H9 (cell line): Measurements from ENCODE around the gene SERTAD1. TPM values are rescaled to one million over a fixed set of nuclear protein-coding genes. Genes with fewer than 3 reads are reported as not detected.

ENCODE experiments used
- DNase-seq: peaks from one replicate; pipeline ENCODE4 v3.0.0-alpha.2; 2017
- H2AFZ ChIP-seq: one replicate; pipeline ENCODE4 v1.6.1; 2013; ENCODE audit warnings: mild to moderate bottlenecking, low read length, control low read depth, moderate library complexity
- H2AK5ac ChIP-seq: 2 replicates; pipeline ENCODE4 v1.6.1; 2013; ENCODE audit warnings: low read length, control low read depth, mixed read lengths; ENCODE audit not compliant: insufficient read length
- H2BK120ac ChIP-seq: one replicate; pipeline ENCODE4 v1.6.1; 2013; ENCODE audit warnings: low read depth, mild to moderate bottlenecking, low read length, control low read depth, inconsistent platforms; ENCODE audit not compliant: poor library complexity, severe bottlenecking
- H2BK12ac ChIP-seq: 2 replicates; pipeline ENCODE4 v1.6.1; 2013; ENCODE audit warnings: low read length, control low read depth, mixed read lengths, low read depth; ENCODE audit not compliant: insufficient read length
- H2BK15ac ChIP-seq: 2 replicates; pipeline ENCODE4 v1.6.1; 2013; ENCODE audit warnings: low read depth, low read length, control low read depth
- H2BK20ac ChIP-seq: one replicate; pipeline ENCODE4 v1.6.1; 2013; ENCODE audit warnings: low read depth, mild to moderate bottlenecking, low read length, control low read depth, inconsistent platforms; ENCODE audit not compliant: poor library complexity, severe bottlenecking
- H2BK5ac ChIP-seq: 2 replicates; pipeline ENCODE4 v1.6.1; 2013; ENCODE audit warnings: low read length, control low read depth, mixed read lengths; ENCODE audit not compliant: insufficient read length
- H3K14ac ChIP-seq: 2 replicates; pipeline ENCODE4 v1.6.1; 2013; ENCODE audit warnings: low read length, control low read depth; ENCODE audit not compliant: insufficient read depth
- H3K18ac ChIP-seq: 2 replicates; pipeline ENCODE4 v1.6.1; 2013; ENCODE audit warnings: low read depth, mild to moderate bottlenecking, mixed read lengths, low read length, control low read depth; ENCODE audit not compliant: insufficient read length
- H3K23ac ChIP-seq: 2 replicates; pipeline ENCODE4 v1.6.1; 2013; ENCODE audit warnings: low read length, control low read depth, mixed read lengths, low read depth; ENCODE audit not compliant: insufficient read length
- H3K23me2 ChIP-seq: 2 replicates; pipeline ENCODE4 v1.6.1; 2013; ENCODE audit warnings: low read depth, mild to moderate bottlenecking, mixed read lengths, low read length, control low read depth; ENCODE audit not compliant: insufficient read length, poor library complexity, severe bottlenecking
- H3K27ac ChIP-seq: 2 replicates; pipeline ENCODE4 v1.5.1; 2013; ENCODE audit warnings: low read length, control low read depth, mixed read lengths, low read depth; ENCODE audit not compliant: insufficient read length
- H3K27me3 ChIP-seq: 2 replicates; pipeline ENCODE4 v1.6.1; 2013; ENCODE audit warnings: low read length, control low read depth, inconsistent platforms; ENCODE audit not compliant: insufficient read depth
- H3K4ac ChIP-seq: 2 replicates; pipeline ENCODE4 v1.6.1; 2013; ENCODE audit warnings: low read depth, mild to moderate bottlenecking, control low read depth, inconsistent platforms, low read length, moderate library complexity
- H3K4me1 ChIP-seq: 2 replicates; pipeline ENCODE4 v1.6.1; 2013; ENCODE audit warnings: low read length, control low read depth, inconsistent platforms; ENCODE audit not compliant: insufficient read depth
- H3K4me2 ChIP-seq: 2 replicates; pipeline ENCODE4 v1.6.1; 2013; ENCODE audit warnings: low read length, control low read depth, mixed read lengths; ENCODE audit not compliant: insufficient read length, insufficient read depth
- H3K56ac ChIP-seq: 2 replicates; pipeline ENCODE4 v1.6.1; 2013; ENCODE audit warnings: low read depth, mild to moderate bottlenecking, mixed read lengths, low read length, control low read depth; ENCODE audit not compliant: insufficient read length
- H3K79me1 ChIP-seq: 2 replicates; pipeline ENCODE4 v1.6.1; 2013; ENCODE audit warnings: low read depth, mild to moderate bottlenecking, moderate library complexity, low read length, control low read depth, inconsistent platforms; ENCODE audit not compliant: insufficient read depth, poor library complexity, severe bottlenecking
- H3K79me2 ChIP-seq: 2 replicates; pipeline ENCODE4 v1.6.1; 2013; ENCODE audit warnings: low read length, control low read depth, inconsistent platforms; ENCODE audit not compliant: insufficient read depth
- H3K9ac ChIP-seq: 2 replicates; pipeline ENCODE4 v1.6.1; 2013; ENCODE audit warnings: low read length, control low read depth, mixed read lengths; ENCODE audit not compliant: insufficient read length; ENCODE audit errors: extremely low read depth
- H3K9me3 ChIP-seq: one replicate; pipeline ENCODE4 v1.6.1; 2013; ENCODE audit warnings: low read depth, low read length, inconsistent platforms; ENCODE audit not compliant: control insufficient read depth
- H3T11ph ChIP-seq: one replicate; pipeline ENCODE4 v1.6.1; 2013; ENCODE audit warnings: mild to moderate bottlenecking, low read length, control low read depth, inconsistent platforms
- H4K20me1 ChIP-seq: one replicate; pipeline ENCODE4 v1.6.1; 2013; ENCODE audit not compliant: control insufficient read depth, insufficient read length, insufficient read depth
- H4K5ac ChIP-seq: 2 replicates; pipeline ENCODE4 v1.6.1; 2013; ENCODE audit warnings: low read depth, mild to moderate bottlenecking, mixed read lengths, low read length, control low read depth; ENCODE audit not compliant: insufficient read length
- H4K8ac ChIP-seq: replicated peaks from 2 replicates; pipeline ENCODE4 v1.6.1; 2013; ENCODE audit warnings: low read length, control low read depth, mixed read lengths, low read depth; ENCODE audit not compliant: insufficient read length
- H4K91ac ChIP-seq: 2 replicates; pipeline ENCODE4 v1.6.1; 2013; ENCODE audit warnings: low read depth, mild to moderate bottlenecking, moderate library complexity, mixed read lengths, low read length, control low read depth; ENCODE audit not compliant: insufficient read length
- H3K27ac Mint-ChIP-seq, 3 experiments: 2 replicates in 2 of 3; 3 replicates in 1 of 3; pipeline ENCODE4 v1.8.0; 2020 to 2021; ENCODE audit warnings: mixed read lengths in 3 of 3, mild to moderate bottlenecking in 1 of 3, moderate library complexity in 1 of 3
- H3K27me3 Mint-ChIP-seq: 2 replicates; pipeline ENCODE4 v1.8.0; 2021; ENCODE audit warnings: low read depth, mild to moderate bottlenecking, moderate library complexity, mixed read lengths
- H3K36me3 Mint-ChIP-seq, 3 experiments: 2 replicates in 2 of 3; 3 replicates in 1 of 3; pipeline ENCODE4 v1.8.0; 2020 to 2021; ENCODE audit warnings: low read depth in 3 of 3, mixed read lengths in 3 of 3; ENCODE audit not compliant: insufficient read depth in 1 of 3
- H3K4me1 Mint-ChIP-seq, 2 experiments: 2 replicates each; pipeline ENCODE4 v1.8.0; 2020; ENCODE audit warnings: mixed read lengths in 2 of 2
- H3K4me3 Mint-ChIP-seq, 2 experiments: 2 replicates in 1 of 2; 3 replicates in 1 of 2; pipeline ENCODE4 v1.8.0; 2020 to 2021; ENCODE audit warnings: mild to moderate bottlenecking in 2 of 2, mixed read lengths in 2 of 2, moderate library complexity in 1 of 2
- H3K9me3 Mint-ChIP-seq, 2 experiments: 2 replicates in 1 of 2; 3 replicates in 1 of 2; pipeline ENCODE4 v1.8.0; 2020; ENCODE audit warnings: mild to moderate bottlenecking in 2 of 2, mixed read lengths in 2 of 2, moderate library complexity in 1 of 2
- WGBS: extraction: QIAGEN DNeasy Blood & Tissue Kit; methylation state at CpG from one replicate; pipeline ENCODE4 v1.1.7; 2013; ENCODE audit warnings: missing lambda C conversion rate, low lambda C conversion rate, mixed read lengths; ENCODE audit not compliant: insufficient read length; ENCODE audit errors: extremely low coverage; 5-methylcytosine and 5-hydroxymethylcytosine counted together
- total RNA-seq: library from RNA; stranded (reverse); gene quantifications from 2 replicates; pipeline ENCODE4 v1.2.1, GENCODE V29; 2021
- TF ChIP-seq, protein P1 (sequence below): fragments of 200-600 bp; sonication (generic); conservative IDR thresholded peaks from 3 replicates; pipeline ENCODE4 v1.8.0; 2021; ENCODE audit warnings: antibody characterized with exemption, mild to moderate bottlenecking

The SERTAD1 gene
- total RNA-seq, 1 experiment from 2014 or later = 7.9 TPM

DNA sequence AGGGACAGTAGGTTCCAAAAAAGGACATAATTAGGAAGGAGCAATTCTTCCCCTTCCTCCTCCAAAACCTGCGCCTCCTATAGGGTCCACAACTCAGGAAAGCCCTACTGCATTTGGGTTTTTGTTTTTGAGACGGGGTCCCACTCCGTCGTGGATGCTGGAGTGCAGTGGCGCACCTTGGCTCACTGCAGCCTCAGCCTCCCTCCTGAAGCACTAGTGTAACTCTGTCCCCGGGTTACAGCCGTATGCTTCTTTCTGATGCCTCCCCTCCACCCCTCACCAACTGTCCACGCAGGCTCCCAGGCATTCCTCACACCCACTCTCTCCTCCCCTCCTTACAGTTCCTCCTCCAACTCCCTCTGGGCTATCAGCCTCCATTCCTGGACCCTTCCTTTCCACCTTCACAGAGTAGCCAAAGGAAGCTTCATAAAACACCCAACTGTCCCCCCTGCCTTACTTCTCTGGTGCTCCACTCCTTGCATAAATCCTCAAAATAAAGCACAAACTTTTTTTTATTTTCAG, 20.5 kb upstream of the SERTAD1 start:
- Histone ChIP-seq H4K91ac (no peak overlapping the region), H2BK120ac (no peak overlapping the region), H3K56ac (no peak overlapping the region), H3T11ph (no peak overlapping the region), H3K18ac (no peak overlapping the region), H2AK5ac (no peak overlapping the region), H2BK5ac (no peak overlapping the region), H3K4me2 (no peak overlapping the region), H2BK12ac (no peak overlapping the region), H2BK20ac (no peak overlapping the region), H3K4ac (no peak overlapping the region), H3K4me1 (no peaks in the 10 kb centered on the region), H4K8ac (no peak overlapping the region), H3K9ac (no peak overlapping the region), H3K27ac (no peak overlapping the region), H2BK15ac (no peak overlapping the region), H3K79me2 (peaks cover 4% of the 10 kb centered on the region; the same call in 1 of the 2 replicates), H3K79me1 (peaks cover 5% of the 10 kb centered on the region), H3K27me3 (no peaks in the 10 kb centered on the region), H4K20me1 (no peaks in the 10 kb centered on the region), H2AFZ (no peak overlapping the region), H4K5ac (no peak overlapping the region), H3K14ac (no peak overlapping the region), H3K9me3 (no peaks in the 10 kb centered on the region), H3K23me2 (peaks cover 3% of the 10 kb centered on the region), H3K23ac (no peak overlapping the region)
- TF ChIP-seq, protein P1, sequence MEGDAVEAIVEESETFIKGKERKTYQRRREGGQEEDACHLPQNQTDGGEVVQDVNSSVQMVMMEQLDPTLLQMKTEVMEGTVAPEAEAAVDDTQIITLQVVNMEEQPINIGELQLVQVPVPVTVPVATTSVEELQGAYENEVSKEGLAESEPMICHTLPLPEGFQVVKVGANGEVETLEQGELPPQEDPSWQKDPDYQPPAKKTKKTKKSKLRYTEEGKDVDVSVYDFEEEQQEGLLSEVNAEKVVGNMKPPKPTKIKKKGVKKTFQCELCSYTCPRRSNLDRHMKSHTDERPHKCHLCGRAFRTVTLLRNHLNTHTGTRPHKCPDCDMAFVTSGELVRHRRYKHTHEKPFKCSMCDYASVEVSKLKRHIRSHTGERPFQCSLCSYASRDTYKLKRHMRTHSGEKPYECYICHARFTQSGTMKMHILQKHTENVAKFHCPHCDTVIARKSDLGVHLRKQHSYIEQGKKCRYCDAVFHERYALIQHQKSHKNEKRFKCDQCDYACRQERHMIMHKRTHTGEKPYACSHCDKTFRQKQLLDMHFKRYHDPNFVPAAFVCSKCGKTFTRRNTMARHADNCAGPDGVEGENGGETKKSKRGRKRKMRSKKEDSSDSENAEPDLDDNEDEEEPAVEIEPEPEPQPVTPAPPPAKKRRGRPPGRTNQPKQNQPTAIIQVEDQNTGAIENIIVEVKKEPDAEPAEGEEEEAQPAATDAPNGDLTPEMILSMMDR = no peak
- H3K4me3 Mint-ChIP-seq = peak overlapping the region in 1 of 2 experiments; percentile 43; a peak in 3 of 5 replicates
- no peaks in the 10 kb centered on the region for H3K27me3 Mint-ChIP-seq
- DNase-seq = no peak
- no peaks in the 10 kb centered on the region; a peak in 1 of 5 replicates for H3K9me3 Mint-ChIP-seq
- H3K36me3 Mint-ChIP-seq = peaks cover 9 to 30% (median 18%) of the 10 kb centered on the region in 3 experiments; a peak in 6 of 7 replicates
- WGBS = no CpG with 5 or more reads among the region's 8 CpGs
- H3K4me1 Mint-ChIP-seq = peaks cover 30 to 34% of the 10 kb centered on the region in 2 experiments
- H3K27ac Mint-ChIP-seq = peak overlapping the region; percentile 82 to 99 (median 90)
